Measurements from ENCODE around the gene RPS21. TPM values are rescaled to one million over a fixed set of nuclear protein-coding genes. Genes with fewer than 3 reads are reported as not detected.
A peak's percentile ranks its signal among the peaks of the same experiment; 100 is the strongest.

Gene RPS21
- total and polyA plus RNA-seq, 2 of the 13 experiments (the other 11 are each of a cell fraction or from before 2014, with no cell fraction given): 2,647 to 11,063 TPM

DNA sequence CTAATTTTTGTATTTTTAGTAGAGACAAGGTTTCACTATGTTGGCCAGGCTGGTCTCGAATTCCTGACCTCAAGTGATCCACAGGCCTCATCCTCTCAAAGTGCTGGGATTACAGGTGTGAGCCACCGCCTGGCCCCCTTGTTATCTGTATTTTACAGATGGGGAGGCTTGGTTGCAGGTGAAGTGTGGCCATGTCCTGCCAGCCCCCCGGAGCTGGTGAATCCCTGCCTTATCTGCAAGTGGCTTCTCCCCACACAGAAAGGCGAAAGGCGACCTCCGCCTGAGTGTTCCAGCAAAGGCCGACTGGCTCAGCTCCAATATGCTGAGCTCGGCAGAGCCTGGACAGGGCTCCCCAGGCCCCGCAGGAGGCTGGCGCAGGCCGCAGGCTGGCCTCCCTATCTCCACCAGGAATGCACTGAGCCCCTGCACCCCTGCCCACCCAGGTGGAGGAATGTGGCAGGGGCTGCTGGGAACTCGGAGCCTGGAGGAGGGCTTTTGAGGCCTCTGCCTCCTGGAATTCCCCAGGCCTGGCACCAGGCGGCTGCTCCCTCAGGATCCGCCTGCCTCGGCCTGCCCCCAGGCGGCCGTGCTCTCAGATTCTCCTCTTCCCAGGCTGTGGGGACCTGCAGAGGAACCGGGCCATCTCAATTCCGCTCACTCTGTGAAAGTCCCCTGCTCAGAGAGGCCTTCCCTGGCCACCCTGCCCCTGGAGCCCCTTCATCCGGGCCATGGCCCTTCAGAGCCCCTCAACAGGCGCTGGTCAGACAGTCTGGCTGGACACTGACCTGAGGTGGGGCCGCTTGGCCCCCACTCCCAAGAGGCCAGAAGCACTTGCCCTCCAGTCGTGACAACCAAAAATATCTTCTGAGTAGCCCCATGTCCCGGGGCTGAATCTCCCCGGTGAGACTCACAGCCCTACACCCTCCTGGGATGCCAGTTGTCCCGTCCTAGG lies 10.5 kb upstream of the RPS21 start (continued):
- TF ChIP-seq, protein P1, sequence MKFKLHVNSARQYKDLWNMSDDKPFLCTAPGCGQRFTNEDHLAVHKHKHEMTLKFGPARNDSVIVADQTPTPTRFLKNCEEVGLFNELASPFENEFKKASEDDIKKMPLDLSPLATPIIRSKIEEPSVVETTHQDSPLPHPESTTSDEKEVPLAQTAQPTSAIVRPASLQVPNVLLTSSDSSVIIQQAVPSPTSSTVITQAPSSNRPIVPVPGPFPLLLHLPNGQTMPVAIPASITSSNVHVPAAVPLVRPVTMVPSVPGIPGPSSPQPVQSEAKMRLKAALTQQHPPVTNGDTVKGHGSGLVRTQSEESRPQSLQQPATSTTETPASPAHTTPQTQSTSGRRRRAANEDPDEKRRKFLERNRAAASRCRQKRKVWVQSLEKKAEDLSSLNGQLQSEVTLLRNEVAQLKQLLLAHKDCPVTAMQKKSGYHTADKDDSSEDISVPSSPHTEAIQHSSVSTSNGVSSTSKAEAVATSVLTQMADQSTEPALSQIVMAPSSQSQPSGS (CRISPR knock-in tag; IDR thresholded peaks at IDR 0.05): peak; percentile 65; the same call in 1 of the 2 replicates
- TF ChIP-seq ZNF660 (CRISPR knock-in tag; IDR thresholded peaks at IDR 0.05; ENCODE audit: borderline replicate concordance, low read depth) (peak; percentile 57; the same call in 1 of the 2 replicates), ZNF703 (CRISPR knock-in tag; IDR thresholded peaks at IDR 0.05; ENCODE audit: borderline replicate concordance) (no peak; the same call in 1 of the 2 replicates), ZBTB8A (CRISPR knock-in tag; IDR thresholded peaks at IDR 0.05; ENCODE audit: borderline replicate concordance, low read depth) (peak; percentile 95), NFYC (CRISPR knock-in tag; IDR thresholded peaks at IDR 0.05) (peak; percentile 54; the same call in 1 of the 2 replicates), FOXP4 (CRISPR knock-in tag; IDR thresholded peaks at IDR 0.05) (peak; percentile 67; the same call in 1 of the 2 replicates), PPARG (CRISPR knock-in tag; conservative IDR thresholded peaks at IDR 0.05) (0 out of 2 replicates have a peak, but pooled peaks have one; percentile 56), KLF6 (CRISPR knock-in tag; IDR thresholded peaks at IDR 0.05) (peak; percentile 77), ZNF577 (CRISPR knock-in tag; IDR thresholded peaks at IDR 0.05; ENCODE audit: borderline replicate concordance, low read depth) (0 out of 2 replicates have a peak, but pooled peaks have one; percentile 50), SKIL (CRISPR knock-in tag; IDR thresholded peaks at IDR 0.05; ENCODE audit: borderline replicate concordance) (no peak), SRSF4 (IDR thresholded peaks at IDR 0.05; ENCODE audit: low read depth, low read length, poor library complexity, severe bottlenecking) (no peak), TBP (CRISPR knock-in tag; IDR thresholded peaks at IDR 0.05) (0 out of 2 replicates have a peak, but pooled peaks have one; percentile 8), ZBTB7B (CRISPR knock-in tag; IDR thresholded peaks at IDR 0.05) (peak; percentile 94), ZNF350 (CRISPR knock-in tag; IDR thresholded peaks at IDR 0.05; ENCODE audit: borderline replicate concordance, low read depth) (peak; percentile 90), ZNF343 (CRISPR knock-in tag; IDR thresholded peaks at IDR 0.05) (peak; percentile 85), ZNF572 (CRISPR knock-in tag; IDR thresholded peaks at IDR 0.05) (peak; percentile 73), GATAD2A (CRISPR knock-in tag; IDR thresholded peaks at IDR 0.05) (peak; percentile 78)
- TF ChIP-seq, protein P2, sequence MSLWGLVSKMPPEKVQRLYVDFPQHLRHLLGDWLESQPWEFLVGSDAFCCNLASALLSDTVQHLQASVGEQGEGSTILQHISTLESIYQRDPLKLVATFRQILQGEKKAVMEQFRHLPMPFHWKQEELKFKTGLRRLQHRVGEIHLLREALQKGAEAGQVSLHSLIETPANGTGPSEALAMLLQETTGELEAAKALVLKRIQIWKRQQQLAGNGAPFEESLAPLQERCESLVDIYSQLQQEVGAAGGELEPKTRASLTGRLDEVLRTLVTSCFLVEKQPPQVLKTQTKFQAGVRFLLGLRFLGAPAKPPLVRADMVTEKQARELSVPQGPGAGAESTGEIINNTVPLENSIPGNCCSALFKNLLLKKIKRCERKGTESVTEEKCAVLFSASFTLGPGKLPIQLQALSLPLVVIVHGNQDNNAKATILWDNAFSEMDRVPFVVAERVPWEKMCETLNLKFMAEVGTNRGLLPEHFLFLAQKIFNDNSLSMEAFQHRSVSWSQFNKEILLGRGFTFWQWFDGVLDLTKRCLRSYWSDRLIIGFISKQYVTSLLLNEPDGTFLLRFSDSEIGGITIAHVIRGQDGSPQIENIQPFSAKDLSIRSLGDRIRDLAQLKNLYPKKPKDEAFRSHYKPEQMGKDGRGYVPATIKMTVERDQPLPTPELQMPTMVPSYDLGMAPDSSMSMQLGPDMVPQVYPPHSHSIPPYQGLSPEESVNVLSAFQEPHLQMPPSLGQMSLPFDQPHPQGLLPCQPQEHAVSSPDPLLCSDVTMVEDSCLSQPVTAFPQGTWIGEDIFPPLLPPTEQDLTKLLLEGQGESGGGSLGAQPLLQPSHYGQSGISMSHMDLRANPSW (CRISPR knock-in tag; IDR thresholded peaks at IDR 0.05; ENCODE audit: borderline replicate concordance): no peak; the same call in 1 of the 2 replicates

Measured in HepG2 (cell line).